GM18868 (cell line): ENCODE results near the gene TMEM141.
"Not testable (repeated sequence)": the region's sequence is repeated elsewhere in the genome, so short reads cannot be mapped to it uniquely, and the experiment has no call there.

Experiments
- ATAC-seq: cut with Tn5 transposase; IDR thresholded peaks from one replicate; pipeline ENCODE4 v1.9.1; 2021; ENCODE audit warnings: mild to moderate bottlenecking, moderate library complexity; ENCODE audit not compliant: unreplicated experiment

The TMEM141 gene

GRCh38 chr9:136773386-136774044 lies 17.6 kb upstream of the TMEM141 start:
- no peak for ATAC-seq

DNA sequence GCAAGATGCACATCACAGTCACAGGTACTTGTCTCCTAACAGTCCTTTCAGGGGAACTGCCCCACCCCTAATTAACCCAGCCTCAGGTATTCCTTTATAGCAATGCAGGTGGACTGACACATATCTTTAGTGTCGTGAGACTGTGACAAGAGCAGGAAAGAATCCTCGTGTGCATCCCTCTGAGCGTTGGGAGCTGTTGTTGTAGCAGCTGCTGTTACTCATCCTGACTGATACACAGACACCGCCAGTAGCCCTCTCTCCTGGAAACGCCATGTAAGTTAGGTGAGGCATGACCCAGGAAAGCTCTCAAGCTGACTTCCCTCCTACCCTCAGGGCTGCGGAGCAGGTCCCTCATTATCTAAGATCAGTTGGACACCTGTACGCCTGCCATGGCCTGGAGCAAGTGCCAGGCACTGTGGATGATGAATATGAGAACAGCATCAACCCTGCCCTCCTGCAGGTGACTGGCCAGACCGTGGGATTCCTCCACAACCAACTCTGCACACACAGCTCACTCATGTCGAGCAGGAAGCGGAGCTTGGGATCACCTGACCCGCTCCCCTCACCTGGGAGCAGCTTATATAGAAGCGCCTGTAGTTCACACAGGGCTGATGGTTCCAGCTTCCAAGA lies 16.6 kb upstream of the TMEM141 start:
- ATAC-seq, result no peak

DNA sequence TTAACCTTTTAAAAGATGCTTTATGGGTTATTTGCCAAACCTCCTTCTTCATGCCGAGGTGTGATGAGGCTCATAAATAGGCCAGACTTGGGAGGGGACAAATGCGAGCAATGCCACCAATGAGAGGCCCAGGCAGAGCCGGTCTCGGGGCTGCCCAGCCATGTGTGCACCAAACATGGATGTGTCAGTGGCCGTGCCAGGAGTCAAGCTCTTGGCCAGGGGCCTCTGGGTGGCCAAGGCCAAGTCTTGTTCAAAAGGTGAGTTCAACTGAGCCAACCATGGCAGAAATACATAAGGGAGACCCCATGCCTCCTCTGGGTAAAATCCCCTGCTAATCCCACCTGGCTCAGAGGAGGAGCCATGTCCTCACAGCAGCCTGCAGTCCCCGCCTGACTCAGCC lies 16.0 kb upstream of the TMEM141 start:
- ATAC-seq, result no peak

- no peak for ATAC-seq
These were observed 14.2 kb upstream of the TMEM141 start for GRCh38 chr9:136776947-136777346.

DNA sequence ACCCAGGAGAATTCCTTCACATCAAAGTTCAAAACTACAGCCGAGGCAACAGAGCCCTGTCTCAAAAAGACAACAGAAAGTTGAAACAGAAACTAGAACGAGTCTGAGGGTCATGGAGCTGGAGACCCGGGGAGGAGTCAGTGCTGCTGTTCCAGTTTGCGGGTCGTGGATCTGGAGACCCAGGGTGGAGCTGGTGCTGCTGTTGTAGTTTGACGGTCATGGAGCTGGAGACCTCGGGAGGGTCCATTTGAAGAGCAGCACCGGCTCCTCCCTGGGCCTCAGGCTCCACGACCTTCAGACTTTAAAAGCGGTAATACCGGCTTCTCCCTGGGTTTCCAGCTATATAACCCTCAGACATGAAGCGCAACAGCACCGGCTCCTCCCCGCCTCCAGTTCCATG lies 13.8 kb upstream of the TMEM141 start:
- no peak for ATAC-seq

GRCh38 chr9:136779808-136780207 lies 11.3 kb upstream of the TMEM141 start:
- no peak for ATAC-seq

- no peak for ATAC-seq
These were observed 8.7 kb upstream of the TMEM141 start for GRCh38 chr9:136782452-136782851.

GRCh38 chr9:136784249-136784996 lies 6.7 kb upstream of the TMEM141 start:
- no peak for ATAC-seq

DNA sequence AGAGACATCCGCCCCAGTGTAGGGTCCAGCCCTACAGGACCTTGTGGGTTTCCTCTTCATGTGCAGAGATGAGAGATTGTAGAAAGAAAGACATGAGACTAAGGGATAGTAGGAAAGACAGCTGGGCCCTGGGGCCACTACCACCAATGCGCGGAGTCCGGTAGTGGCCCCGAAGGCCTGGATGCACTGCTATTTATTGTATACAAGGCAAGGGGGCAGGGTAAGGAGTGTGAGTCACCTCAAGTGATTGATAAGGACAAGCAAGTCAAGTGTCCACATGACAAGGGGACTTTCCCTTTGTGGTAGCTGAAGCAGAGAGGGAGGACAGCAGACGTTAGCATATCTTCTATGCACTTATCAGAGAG lies 6.2 kb upstream of the TMEM141 start:
- no peak for ATAC-seq

- ATAC-seq, result not testable (repeated sequence)
These were observed 5.4 kb upstream of the TMEM141 start for GRCh38 chr9:136785565-136786355.

- no peak for ATAC-seq
These were observed 4.7 kb upstream of the TMEM141 start for GRCh38 chr9:136786451-136786850.

DNA sequence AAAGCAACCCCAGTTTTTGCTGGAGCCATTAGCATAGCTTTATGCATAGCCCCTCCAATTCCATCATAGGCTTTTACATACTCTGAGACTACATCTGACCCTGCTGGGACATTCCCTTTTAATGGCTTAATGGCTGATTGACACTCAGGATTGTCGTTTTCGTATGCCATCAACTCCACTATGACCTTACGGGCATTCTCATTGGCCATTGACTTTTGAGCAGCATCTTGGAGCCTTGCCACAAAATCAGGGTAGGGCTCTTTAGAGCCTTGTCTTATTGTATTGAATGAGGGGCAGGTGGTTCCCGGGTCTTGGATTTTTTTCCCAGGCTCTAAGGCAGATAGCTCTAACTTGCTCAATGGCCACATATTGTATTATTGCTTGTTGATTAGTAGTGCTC lies 4.2 kb upstream of the TMEM141 start:
- ATAC-seq, result not testable (repeated sequence)

DNA sequence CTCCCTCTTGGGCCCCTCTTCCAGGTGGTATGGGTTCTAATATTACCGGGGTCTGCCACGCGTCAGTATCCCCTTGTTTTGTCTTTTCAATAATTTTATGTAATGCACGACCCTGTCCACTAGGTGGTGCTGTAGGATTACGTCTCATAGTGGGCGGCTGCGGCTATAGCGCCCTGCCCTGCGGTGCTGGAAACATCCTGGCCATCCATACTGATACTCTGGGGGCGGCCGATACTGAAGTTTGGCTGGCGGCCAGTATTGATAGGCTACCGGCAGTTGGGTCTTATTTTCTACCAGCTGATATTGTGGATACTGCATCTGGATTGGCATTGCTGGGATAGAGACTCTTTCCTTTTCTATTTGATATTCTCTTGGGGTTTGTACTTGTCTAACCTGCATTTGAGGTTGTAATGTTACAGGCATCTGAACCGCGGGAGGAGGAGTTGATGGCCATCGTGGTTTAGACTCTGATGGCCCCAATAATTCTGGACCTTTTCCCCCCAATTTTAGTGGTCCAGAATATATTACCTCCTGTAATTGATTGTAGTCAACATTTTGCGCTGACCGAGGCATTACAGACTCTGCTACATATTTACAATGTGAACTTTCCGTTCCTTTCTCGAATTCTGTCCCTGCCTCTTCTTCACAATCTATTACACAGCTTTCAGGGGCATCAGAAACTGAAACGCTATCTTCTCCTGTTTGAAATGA lies 3.3 kb upstream of the TMEM141 start:
- ATAC-seq, result no peak

- ATAC-seq, result not testable (repeated sequence)
These were observed 2.3 kb upstream of the TMEM141 start for GRCh38 chr9:136788644-136789522.

DNA sequence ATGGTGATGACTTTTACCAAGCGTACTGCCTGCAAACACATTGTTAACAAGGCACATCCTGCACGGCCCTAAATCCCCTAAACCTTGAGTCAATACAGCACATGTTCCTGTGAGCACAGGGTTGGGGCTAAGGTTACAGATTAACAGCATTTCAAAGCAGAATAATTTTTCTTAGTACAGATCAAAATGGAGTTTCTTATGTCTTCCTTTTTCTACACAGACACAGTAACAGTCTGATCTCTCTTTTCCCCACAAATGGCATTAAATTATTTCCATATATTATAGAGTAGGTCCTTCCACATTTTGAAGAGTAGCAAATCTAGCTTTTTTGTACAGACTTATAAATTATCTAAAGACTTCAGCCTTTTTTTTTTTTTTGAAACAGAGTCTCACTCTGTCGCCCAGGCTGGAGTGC lies 1.6 kb upstream of the TMEM141 start:
- no peak for ATAC-seq

DNA sequence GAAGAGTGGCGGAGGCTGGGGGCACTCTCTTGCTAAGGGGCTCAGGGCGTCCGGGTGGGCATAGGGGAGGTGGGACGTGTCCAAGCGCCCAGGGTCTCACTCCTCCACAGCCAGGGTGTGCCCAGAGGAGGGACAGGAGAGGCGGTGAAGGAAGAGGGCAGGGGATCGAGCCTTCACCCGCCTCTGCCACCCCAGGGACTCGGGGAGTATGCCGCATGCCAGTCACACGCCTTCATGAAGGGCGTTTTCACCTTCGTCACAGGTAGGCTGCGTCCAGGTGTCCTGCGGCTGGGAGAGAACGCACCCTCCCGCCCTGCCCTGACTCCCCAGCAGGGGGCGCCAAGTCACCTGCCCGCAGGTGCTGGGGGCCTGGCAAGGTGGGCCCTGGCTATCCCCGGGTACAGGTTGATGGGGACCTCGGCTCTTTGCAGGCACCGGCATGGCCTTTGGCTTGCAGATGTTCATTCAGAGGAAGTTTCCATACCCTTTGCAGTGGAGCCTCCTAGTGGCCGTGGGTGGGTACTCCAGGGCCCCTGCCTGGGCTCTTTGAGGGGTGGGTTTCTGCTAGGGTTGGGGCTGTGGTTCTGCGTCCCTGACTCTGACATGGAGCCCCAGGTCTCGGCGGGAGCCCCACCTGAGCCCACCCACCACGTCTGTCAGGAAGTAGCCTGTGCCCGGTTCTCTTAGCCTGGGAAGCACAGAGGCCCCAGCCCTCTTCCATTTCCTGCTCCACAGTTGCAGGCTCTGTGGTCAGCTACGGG lies 552 bp downstream of the TMEM141 start:
- ATAC-seq, result no peak

DNA sequence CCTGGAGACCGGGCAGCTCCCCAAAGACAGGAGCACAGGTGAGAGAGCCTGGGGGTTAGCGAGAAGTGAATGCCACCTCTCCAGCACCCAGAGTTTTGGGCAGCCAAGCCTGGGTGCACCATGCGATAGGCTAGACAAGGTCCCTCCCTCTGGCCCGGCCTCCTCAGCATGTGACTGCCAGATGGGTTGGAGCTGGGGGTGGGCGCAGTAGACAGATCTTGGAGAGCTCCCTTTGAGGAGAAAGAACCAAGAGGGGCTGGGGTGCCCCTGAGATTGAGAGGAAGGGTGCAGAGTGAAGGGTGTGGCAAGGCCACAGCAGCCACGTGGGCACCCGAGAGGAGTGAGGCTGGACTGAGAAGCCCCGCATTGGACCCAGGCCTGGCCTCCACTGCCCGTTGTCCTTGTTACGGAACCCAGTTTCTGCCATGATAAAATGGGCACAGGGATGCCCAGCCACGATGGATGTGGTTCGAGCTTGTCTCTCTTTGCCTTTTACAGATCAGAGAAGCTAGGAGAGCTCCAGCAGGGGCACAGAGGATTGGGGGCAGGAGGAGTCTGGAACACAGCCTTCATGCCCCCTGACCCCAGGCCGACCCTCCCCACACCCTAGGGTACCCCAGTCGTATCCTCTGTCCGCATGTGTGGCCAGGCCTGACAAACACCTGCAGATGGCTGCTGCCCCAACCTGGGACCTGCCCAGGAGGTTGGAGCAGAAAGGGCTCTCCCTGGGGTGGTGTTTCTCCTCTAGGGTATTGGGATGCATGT lies 1.4 kb downstream of the TMEM141 start:
- ATAC-seq, result no peak
